GM12801 (cell line): ENCODE data around the gene BACE1.

Source experiments
- TF ChIP-seq, protein P1 (sequence below): IDR thresholded peaks from one replicate; pipeline ENCODE4 v1.5.1; 2011; ENCODE audit warnings: control low read depth; ENCODE audit not compliant: insufficient read length; ENCODE audit errors: extremely low read depth

Gene BACE1

DNA sequence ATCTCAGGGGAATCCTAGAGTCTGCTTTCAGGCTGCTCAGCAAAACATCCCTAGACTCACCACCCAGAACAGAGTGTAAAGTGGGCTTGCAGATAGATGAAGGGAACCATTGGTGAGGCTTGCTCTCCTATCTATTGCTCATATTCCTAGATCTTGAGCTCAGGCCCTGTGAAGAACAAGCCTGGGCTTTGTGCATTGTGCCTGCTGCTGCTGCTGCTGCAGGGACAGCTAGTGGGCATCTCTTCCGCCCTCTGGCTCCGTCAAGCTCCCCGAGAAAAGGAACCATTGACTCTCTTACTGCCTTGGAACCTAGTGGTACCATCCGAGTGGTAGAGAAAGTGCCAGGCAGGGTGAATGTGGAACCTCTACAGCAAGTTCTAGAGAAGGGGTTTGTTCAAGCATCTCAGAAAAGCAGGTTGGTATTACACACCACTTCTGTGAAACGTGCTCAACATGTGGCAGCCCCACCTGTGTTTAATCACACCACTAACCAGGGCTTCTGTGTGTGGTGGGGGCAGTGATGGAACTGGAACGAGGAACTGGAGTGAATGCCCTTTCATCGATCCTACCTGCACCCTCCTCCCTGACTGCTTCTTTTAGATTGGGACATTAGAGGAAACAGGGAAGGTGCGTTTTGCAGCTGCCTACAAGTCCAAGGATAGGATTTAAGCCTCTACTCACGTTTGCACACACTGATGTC is 20.5 kb downstream of the BACE1 start:
- TF ChIP-seq, protein P1, sequence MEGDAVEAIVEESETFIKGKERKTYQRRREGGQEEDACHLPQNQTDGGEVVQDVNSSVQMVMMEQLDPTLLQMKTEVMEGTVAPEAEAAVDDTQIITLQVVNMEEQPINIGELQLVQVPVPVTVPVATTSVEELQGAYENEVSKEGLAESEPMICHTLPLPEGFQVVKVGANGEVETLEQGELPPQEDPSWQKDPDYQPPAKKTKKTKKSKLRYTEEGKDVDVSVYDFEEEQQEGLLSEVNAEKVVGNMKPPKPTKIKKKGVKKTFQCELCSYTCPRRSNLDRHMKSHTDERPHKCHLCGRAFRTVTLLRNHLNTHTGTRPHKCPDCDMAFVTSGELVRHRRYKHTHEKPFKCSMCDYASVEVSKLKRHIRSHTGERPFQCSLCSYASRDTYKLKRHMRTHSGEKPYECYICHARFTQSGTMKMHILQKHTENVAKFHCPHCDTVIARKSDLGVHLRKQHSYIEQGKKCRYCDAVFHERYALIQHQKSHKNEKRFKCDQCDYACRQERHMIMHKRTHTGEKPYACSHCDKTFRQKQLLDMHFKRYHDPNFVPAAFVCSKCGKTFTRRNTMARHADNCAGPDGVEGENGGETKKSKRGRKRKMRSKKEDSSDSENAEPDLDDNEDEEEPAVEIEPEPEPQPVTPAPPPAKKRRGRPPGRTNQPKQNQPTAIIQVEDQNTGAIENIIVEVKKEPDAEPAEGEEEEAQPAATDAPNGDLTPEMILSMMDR: no peak

GRCh38 chr11:117292616-117293015 is 23.4 kb downstream of the BACE1 start:
- TF ChIP-seq, protein P1: no peak

DNA sequence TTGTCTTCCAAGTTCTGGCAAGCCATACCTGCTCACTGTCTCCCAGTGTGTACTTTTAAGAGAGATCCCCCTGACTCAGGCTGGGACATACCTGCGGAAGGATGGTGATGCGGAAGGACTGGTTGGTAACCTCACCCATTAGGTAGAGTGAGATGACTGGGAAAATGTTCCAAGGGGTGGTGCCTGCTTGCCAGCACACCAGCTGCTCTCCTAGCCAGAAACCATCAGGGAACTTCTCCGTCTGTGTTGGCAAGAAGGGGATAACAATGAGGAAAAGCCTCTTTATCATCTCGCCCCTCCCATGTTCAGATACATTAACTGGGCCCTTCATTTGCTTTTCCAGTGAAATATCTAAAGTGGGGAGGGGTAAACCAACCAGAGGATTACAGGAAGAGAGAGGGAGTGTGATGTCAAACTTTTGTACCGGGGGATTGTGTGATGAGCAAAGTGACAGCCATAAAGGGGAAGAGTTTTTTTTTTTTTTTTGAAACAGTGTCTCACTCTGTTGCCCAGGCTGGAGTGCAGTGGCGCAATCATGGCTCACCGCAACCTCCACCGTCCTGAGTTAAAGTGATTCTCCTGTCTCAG is 25.2 kb downstream of the BACE1 start, which contains the start of gene BACE1-AS:
Gene BACE1-AS (plus strand): TSS at position 538 of the 588 bp plus-strand sequence.
- TF ChIP-seq, protein P1: no peak

GRCh38 chr11:117289795-117290194 is 26.3 kb downstream of the BACE1 start:
- TF ChIP-seq, protein P1: no peak

GRCh38 chr11:117287668-117288067 is 28.4 kb downstream of the BACE1 start:
- TF ChIP-seq, protein P1: no peak

- TF ChIP-seq, protein P1: no peak
Observed at GRCh38 chr11:117286588-117286987, 29.5 kb downstream of the BACE1 start.

DNA sequence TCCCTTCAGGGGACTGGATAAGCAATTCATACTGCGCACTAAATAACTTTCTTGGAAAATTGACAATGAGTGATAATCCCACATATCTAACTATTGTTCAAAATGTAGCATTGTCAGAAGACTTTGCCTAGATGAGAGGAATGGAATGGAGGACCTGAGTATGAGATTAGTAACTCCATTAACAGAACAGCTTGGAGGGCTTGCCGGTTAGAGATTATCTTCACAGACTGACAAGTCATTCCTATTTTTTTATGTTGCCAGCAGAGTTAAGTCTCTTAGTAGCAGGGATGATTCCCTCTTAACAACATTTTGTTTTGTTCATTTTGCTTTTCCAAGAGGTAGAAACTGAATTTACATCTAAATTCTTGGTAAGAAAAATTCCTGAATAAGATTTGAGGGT is 32.0 kb downstream of the BACE1 start:
- TF ChIP-seq, protein P1: no peak
